ENCODE measurements around the gene ZDHHC8.

DNA sequence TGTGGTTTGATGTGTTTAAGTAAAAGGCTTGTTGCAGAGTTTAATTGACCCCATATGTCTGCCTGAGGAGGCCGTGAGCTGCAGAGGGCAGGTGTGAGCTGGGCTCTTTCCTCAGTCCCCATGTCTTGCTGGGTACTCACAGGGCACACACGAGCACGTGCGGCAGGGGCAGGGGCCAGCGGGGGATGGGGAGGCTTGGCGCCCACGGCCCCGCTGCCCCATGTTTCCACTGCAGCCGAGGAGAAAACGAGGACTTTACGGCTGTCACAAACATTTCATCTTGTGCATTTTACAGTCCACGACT lies 43.9 kb downstream of the ZDHHC8 start:
- TF ChIP-seq CTCF (IDR thresholded peaks at IDR 0.05), result no peak
- no peak for TF ChIP-seq POLR2AphosphoS5 (IDR thresholded peaks at IDR 0.05)
- TF ChIP-seq EP300 (IDR thresholded peaks at IDR 0.05; ENCODE audit: low read depth), result no peak
- no peak for TF ChIP-seq POLR2A (IDR thresholded peaks at IDR 0.05)
